ENCODE results near the gene NTHL1. TPM values are rescaled to one million over a fixed set of nuclear protein-coding genes. Genes with fewer than 3 reads are reported as not detected.

Gene NTHL1
- total RNA-seq, 4 donors from 2014 or later, result 14.9 to 28.8 (median 19.9) TPM

DNA sequence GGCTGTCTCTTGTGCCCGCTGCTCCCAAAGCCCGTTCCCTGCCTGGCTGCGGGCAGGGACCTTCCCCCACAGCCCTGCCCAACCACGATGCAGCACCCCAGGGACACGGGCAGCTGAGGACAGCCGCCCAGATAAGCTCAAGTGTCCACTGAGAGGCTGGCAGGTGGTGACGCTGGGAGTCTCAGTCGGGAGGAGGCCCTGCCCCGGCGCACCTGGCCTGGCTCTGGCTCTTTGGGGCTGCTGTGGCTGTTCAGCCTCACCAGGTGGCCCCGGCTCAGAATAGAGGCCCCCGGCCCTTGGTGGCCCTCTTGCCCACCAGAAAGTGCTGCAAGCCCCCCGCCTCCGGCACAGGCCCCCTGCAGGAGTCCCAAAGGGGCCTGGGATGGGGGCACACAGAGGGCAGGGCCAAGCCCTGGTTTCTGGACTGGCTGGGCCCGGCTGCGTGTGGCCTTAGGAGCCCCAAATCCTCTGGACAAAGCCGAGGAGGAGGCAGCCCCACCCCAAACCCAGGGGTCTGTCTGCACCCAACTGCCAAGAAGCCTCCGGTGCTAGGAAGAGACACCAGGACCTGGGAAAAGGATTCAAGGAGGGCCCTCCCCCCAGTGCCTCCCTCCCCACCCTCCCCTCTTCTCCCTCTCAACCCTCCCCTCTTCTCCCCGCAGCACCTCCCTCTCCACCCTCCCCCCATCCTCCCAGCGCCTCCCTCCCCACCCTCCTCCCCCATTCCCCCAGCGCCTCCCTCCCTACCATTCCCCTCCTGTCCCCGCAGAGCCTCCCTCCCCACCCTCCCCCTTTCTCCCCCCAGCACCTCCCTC, 5.3 kb downstream of the NTHL1 start:
- H3K36me3 ChIP-seq, result no peaks in the 10 kb centered on the region
- no peak for TF ChIP-seq POLR2A (IDR thresholded peaks at IDR 0.05)
- TF ChIP-seq, protein P1, sequence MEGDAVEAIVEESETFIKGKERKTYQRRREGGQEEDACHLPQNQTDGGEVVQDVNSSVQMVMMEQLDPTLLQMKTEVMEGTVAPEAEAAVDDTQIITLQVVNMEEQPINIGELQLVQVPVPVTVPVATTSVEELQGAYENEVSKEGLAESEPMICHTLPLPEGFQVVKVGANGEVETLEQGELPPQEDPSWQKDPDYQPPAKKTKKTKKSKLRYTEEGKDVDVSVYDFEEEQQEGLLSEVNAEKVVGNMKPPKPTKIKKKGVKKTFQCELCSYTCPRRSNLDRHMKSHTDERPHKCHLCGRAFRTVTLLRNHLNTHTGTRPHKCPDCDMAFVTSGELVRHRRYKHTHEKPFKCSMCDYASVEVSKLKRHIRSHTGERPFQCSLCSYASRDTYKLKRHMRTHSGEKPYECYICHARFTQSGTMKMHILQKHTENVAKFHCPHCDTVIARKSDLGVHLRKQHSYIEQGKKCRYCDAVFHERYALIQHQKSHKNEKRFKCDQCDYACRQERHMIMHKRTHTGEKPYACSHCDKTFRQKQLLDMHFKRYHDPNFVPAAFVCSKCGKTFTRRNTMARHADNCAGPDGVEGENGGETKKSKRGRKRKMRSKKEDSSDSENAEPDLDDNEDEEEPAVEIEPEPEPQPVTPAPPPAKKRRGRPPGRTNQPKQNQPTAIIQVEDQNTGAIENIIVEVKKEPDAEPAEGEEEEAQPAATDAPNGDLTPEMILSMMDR (IDR thresholded peaks at IDR 0.05), result no peak
- H3K4me3 ChIP-seq, result no peak overlapping the region
- no peaks in the 10 kb centered on the region for H3K27me3 ChIP-seq
- peak overlapping the region; percentile 5 to 67 (median 23) for H3K27ac ChIP-seq
- no peak for DNase-seq
- no peaks in the 10 kb centered on the region for H3K9me3 ChIP-seq
- peaks cover 4 to 80% (median 11%) of the 10 kb centered on the region in 4 donors for H3K4me1 ChIP-seq

DNA sequence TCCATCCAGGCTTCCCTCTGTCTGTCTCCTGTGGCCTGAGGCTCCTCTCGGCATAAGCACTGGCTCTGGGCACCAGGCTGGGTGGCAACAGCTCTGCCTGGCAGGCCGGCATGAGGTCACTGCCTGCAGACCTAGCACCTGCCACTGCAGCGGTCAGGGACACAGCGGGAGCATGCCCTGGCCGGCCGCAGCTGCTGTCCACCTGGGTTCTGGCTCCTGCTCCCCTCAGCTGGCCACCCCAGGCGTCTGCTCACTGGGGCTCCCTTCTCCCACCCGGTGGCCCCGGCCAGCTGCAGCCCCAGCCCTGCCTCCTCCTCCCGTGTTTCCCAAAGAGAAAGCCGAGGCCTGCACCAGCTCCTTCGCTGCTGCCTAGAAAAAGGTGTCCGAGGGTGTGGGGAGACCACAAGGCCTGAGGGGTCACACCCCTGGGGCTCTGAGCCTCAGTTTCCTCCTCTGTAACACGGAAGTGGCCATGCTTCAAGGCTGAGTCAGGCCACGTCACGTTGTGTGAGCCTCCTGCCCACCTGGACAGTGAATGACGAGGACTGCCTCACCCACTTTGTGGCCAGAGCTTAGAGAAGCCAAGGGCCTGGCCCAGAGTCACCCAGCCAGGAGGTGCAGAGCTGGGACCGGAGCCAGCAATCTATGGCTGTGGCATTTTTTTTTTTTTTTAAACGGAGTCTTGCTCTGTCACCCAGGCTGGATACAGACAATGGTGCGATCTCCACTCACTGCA, 6.7 kb downstream of the NTHL1 start:
- Histone ChIP-seq H3K4me1 (peaks cover 0 to 81% (median 3%) of the 10 kb centered on the region in 4 donors), H3K9me3 (no peaks in the 10 kb centered on the region), H3K27ac (peak overlapping the region in 3 of 4 donors; percentile 72 to 91 (median 84)), H3K27me3 (no peaks in the 10 kb centered on the region), H3K4me3 (no peak overlapping the region), H3K36me3 (no peaks in the 10 kb centered on the region)
- DNase-seq, result no peak
- TF ChIP-seq POLR2A (IDR thresholded peaks at IDR 0.05), result no peak
- TF ChIP-seq, protein P1 (IDR thresholded peaks at IDR 0.05), result no peak

DNA sequence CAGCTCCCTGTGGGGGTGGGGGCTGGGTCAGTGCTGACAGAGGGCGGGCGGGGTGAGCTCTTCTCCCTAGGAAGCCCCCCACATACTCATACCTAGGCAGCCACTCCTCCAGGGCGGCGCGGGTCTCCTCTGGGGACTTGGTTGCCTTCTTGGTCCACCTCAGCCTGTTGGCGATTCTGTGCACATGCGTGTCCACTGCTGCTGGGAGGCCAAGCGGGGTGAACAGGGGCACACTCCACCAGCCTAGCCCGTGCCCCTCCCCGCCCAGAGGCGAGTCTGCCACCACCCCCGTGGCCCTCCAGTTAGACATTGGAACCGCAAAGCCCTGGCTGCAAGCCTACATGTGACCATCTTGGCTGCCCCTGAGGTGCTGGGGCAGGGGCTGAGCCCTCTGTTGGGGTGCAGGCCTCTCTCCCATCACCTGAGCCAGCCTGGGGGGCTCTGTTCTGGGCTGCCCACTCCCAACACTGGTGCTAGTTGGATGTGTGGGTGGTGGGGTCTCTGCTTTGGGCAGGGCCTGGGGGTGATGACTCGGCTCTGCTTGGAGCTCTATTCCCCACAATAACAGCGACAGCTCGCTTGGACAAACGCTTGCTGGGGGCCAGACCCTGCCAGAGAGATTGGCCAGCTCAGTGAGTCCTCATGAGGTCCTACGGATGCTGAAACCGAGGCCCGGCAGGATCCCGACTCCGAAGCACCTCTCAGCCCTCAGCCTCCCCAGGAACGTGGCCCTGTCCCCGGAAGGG, 7.4 kb downstream of the NTHL1 start:
- H3K27me3 ChIP-seq, result no peaks in the 10 kb centered on the region
- H3K4me1 ChIP-seq, result peaks cover 0 to 84% (median 3%) of the 10 kb centered on the region in 4 donors
- TF ChIP-seq, protein P1 (IDR thresholded peaks at IDR 0.05), result no peak
- TF ChIP-seq POLR2A (IDR thresholded peaks at IDR 0.05), result no peak
- H3K4me3 ChIP-seq, result no peak overlapping the region
- no peaks in the 10 kb centered on the region for H3K9me3 ChIP-seq
- peak overlapping the region; percentile 62 to 91 (median 78) for H3K27ac ChIP-seq
- no peak for DNase-seq
- no peaks in the 10 kb centered on the region for H3K36me3 ChIP-seq

DNA sequence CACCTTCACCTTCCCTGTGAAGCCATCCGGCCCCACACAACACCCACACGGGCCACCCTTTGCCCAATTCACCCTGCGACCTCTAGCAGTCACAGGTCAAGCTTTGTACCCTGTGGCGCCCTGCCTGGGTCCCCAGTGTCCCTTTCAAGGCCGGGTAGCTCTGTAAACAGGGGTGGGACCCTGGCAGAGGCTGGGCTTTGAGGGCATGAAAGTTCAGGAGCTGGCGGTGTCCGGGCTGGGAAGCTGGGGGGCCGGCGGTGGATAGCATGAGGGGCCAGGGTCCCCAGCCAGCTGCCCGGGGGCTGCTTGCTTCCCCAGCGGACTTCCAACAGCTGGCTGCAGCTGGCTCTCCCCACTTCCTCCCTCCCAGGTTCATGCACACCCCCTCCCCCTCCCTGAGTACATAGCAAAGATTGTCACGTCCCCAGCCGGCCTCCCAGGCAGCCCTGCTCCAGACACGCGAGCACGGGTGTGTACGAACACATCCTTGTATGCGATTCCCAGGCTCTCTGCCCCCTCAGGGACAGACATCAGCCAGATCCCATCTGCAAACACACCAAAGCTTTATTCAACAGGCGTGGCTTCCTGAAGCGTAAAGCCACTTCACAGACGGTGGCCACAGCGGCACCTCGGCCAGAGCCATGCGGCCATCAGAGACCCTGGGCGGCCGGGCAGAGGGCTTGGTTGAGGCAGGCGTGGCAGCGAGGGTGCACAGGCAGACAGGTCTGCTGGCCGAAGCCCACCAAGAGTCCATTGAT, 8.2 kb downstream of the NTHL1 start:
- peaks cover 0 to 89% (median 3%) of the 10 kb centered on the region in 4 donors for H3K4me1 ChIP-seq
- TF ChIP-seq, protein P1 (IDR thresholded peaks at IDR 0.05), result no peak
- TF ChIP-seq POLR2A (IDR thresholded peaks at IDR 0.05), result no peak
- no peak overlapping the region for H3K4me3 ChIP-seq
- H3K9me3 ChIP-seq, result no peaks in the 10 kb centered on the region
- no peaks in the 10 kb centered on the region for H3K27me3 ChIP-seq
- H3K36me3 ChIP-seq, result no peaks in the 10 kb centered on the region
- H3K27ac ChIP-seq, result peak overlapping the region; percentile 70 to 91 (median 78)
- peak; percentile 32 to 80 (median 71) for DNase-seq

Data from Peyer's patch (tissue), 4 donors.